Activated CD4-positive, CD25-positive, alpha-beta regulatory T cell treated with anti-CD3 and anti-CD28 coated beads, Interleukin-2, amount 50 U/mL, for 24 hours (primary cell): ENCODE data around the gene CFAP206.

Experiments
- ATAC-seq, 2 donors: fragments of 150-1000 bp; cut with Tn5 transposase; one replicate each; pipeline ENCODE4 v1.10.0; 2021; ENCODE audit warnings: mild to moderate bottlenecking in 1 of 2, moderate library complexity in 1 of 2

Gene CFAP206, protein sequence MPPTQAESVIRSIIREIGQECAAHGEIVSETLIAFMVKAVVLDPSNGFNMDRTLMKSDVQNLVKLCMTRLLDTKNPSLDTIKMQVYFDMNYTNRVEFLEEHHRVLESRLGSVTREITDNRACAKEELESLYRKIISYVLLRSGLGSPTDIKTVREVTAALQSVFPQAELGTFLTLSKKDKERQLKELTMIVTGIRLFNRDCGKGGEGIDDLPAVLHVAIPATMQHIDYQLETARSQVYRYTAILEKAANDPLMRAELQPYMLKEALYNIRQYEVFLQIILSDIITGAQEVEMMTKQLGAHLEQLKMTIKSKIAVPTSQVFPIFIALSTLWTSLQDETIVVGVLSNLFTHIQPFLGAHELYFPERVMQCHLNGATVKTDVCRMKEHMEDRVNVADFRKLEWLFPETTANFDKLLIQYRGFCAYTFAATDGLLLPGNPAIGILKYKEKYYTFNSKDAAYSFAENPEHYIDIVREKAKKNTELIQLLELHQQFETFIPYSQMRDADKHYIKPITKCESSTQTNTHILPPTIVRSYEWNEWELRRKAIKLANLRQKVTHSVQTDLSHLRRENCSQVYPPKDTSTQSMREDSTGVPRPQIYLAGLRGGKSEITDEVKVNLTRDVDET

DNA sequence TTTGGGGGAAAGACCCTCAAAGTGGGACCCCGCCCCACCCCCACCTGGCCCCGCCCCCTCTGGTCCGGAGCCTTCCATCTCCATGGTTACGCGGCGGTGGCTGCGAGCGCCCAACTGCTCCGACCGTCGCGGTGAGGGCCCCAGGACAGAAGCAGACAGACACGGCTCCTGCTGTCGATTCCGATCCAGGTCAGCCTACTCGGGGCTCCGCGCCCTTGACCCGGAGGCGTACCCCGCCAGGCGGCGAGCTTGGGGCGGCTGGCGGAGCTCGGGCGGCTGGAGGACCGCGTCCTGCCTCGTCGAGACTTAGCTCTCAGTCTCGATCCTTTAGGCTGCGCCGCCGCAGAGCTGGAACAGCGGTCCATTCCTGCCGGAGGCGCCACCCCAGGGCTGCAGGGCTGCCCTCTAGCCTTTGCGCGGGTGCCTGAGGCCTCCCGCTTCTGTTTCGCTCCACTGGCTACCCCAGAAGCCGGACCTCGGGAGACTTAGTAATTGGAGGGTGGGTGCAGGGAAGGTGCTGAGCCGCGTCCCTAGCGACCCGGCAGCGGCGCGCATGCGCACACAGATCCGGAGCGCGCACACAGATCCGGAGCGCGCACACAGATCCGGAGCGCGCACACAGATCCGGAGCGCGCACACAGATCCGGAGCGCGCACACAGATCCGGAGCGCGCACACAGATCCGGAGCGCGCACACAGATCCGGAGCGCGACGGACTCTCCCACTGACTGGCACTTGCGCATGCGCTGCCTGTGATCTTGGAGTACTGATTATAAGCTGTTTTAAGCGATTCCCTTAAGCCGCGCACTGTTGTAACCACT, at the start of gene CFAP206:
TSS of gene CFAP206 (plus strand) at position 72 of the 820 bp plus-strand sequence. CDS start 1,868 bp downstream, outside the sequence.
- ATAC-seq, result peak; percentile 81 to 87

DNA sequence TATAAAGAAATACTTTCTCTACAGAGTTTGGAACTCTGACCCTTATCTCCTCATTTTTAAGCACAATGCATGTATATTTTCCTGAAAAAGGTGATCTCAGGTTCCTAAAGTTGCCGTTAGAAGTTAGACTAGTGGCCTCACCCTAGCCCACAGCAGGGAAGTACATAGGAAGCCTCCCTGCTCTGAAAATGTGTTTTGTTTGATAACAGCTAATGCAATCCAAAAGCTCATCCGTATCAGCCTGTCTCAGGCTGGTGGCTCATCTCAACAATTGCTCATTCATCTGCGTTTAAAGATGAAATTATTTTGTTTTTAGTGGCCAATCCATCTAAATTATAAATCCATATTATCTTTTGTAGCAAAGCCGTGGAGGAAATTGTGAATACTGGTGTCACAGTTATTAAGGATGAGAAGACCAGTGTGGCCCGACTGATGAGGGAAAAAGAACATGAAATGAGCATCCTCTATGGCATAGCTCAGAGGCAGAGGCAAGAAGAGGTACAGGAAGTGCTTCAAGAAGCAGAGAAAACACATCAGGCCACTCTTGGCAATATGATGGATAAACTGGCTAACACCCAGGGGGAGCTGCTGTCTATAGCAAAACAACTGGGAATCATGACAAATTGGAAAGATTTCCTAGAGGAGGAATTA, 43.0 kb upstream of the CFAP206 start:
- no peak for ATAC-seq

DNA sequence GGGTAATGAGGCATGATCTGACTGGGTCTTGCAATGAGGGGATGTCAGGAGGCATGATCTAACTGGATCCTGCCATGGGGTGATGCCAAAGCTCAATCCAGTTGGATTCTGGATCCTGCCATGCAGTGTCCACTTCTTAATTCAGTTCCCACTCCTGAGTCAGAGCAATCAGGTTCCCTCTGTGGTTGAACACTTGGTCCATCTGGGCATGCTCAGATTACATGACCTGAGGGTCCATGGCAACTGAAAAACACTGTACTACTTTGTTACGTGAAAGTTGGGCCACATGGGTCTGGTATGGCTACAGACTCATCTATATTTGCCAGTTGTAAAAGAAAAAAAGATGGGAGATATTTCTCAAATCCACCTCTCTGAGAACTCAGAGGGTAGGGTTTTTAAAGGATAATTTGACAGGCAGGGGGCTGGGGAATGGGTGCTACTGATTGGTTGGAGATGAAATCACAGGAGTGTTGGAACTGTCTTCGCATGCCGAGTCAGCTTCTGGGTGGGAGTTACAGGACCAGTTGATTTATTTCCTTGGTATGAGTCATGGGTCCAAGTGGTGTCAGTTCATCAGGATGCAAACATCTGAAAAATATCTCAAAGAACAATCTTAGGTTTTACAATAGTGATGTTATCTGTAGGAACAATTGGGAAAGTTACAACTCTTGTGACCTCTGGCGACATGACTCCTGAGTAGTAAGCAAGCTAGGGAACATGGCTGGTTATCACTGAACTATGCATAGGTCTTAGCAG, 41.5 kb upstream of the CFAP206 start:
- no peak for ATAC-seq

DNA sequence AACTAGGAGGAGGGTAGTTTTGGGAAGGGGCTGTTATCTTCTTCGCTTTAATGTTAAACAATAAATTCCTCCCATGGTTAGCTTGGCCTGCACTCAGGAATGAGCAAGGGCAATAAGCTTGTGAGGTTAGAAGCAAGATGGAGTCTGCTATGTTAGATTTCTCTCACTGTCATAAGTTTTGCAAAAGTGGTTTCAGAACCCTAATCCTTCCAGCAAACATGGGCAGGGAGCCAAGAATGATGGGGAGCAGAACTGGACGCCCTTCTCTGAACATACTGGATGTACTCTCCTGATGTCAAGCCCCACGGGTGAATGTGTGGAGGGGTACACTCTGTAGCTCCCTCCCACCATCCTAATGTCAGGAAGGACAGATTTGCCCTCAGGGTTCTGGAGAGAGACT, 40.9 kb upstream of the CFAP206 start:
- no peak for ATAC-seq

DNA sequence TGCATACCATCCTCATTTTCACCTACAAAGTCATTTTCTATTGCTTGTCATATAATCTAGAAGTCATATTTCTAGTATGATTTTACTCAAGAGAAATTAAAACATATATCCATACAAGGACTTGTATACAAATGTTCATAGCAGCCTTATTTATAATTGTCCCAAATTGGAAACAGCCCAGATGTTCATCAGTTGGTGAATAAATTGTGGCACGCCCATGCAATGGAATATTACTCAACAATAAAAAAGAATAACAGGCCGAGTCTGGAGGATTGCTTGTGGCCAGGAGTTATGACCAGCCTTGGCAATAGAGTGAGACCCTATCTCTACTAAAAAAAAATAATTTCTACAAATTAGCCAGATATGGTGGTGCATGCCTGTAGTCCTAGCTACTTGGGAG, 34.4 kb upstream of the CFAP206 start:
- ATAC-seq, result no peak

DNA sequence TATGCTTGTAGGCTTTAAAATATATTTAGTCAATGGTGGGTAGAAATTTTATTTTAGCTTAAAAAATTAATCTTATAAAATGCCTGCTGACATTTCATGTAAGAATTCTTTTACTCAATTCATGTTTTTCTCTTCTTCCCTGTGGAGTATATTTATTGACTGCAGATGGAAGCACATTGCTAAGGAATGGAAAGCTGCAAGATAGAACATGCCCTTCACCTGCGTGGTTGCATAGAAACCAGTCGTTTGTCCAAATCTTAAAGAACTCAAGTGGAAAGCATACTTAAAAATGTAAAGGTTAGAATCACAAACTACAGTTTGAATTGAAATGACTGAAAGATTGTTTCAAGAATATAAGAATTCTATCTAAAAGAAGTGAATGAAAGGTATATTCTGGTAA, 32.5 kb upstream of the CFAP206 start:
- ATAC-seq, result no peak

DNA sequence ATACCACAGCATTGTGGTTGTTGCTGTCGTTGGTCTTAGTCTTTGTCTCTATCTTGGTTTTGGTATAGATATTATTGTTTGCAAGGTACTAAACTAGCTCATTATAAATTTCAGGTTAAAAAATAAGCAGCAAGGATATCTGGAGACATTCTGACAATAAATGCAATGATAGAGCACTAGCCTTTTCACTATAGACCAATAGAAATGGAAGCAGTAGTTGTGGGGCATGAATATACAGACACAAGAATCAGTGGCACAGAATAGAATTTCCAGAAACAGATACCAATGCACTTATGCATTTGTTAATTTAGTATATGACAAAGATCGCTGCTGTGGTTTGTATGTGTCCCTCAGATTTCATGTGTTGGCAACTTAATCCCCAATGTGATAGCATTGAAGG, 31.1 kb upstream of the CFAP206 start:
- no peak for ATAC-seq

DNA sequence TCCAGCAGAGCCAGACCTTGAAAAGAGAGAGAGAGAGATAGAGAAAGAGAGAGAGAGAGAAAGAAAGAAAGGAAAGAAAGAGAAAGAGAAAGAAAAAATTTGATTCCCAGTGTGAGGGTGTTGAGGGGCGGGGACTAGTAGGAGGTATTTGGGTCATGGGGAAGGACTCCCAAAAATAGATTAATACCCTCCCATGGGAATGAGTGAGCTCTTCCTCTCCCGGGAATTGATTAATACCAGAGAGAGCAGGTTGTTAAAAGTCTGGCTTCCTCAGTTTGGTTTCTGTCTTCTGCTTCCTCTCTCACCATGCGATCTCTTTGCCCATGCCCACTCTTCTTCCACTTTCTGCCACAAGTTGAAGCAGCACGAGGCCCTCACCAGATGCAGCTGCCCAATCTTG, 28.8 kb upstream of the CFAP206 start:
- no peak for ATAC-seq

DNA sequence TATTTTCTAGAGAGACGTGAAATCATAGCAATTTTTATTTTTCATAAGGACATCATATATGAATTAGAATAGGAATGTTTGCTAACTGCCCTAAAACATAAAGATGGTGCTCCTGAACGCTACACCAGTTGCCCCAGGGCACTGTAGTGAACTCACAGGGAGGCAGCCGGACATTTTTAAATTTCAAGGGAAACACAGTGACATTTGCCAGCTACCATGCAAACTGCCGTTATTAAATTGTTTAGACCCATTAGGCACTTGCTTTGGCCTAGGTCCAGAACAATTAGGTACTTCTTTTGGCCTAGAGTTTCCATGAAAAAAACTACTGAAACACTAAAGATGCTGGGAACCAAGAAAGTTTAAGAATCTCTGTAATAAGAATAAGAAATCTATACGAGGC, 24.9 kb upstream of the CFAP206 start:
- ATAC-seq, result no peak

DNA sequence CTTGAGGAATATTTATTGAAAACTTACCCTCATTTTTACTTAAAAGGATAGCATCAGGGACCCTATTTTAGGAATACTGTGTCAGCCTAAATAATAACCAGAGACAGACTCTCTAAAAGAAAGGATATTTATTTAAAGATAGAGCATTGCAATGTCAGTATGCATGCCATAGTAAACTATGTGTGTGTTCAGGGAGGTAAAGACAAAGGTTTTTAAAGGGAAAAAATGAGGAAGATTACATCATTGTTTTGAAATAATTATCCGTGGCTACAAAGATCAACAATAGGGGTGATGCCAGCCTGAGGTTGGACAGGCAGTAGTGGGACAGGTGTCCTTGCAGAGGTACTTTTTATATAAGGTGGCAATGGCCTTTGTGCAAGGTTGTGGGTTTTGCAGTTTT, 23.7 kb upstream of the CFAP206 start:
- no peak for ATAC-seq

DNA sequence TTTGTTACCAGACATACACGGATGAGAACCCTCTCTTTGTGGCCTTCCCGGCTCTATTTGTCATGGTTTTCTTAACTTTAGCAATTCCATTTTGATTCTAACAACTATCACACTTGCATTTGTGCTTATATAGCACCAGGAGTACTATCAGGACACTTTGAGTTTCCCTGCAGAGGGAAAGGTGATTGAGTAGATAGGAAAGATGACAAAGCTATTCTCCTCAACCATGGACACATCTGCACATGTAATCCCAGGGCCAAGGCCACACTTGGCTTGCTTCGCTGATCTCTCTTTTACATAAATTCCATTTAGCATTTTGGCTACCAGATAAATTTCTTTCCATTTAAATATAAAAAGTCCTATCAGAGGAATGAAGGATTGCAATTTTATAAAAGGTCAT, 23.3 kb upstream of the CFAP206 start:
- ATAC-seq, result no peak

DNA sequence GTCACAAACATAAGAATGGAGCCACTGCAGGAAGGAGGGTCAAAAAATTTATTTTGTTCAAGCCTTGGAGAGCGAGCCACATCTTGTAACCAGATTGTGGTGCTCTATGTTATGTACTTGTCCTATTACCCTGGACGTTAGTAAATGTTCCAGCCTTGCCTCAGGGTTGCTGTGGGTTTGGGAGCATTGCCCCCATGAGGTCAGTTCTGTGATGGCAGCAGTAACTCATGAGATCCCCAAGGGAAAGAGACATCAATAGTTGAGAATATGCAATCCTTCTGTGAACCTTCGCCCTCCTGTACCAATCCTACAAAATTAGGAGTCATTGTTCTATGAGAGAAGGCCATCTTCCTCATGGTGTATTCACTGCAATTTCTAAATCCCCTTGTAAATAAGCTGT, 16.4 kb upstream of the CFAP206 start:
- ATAC-seq, result no peak

DNA sequence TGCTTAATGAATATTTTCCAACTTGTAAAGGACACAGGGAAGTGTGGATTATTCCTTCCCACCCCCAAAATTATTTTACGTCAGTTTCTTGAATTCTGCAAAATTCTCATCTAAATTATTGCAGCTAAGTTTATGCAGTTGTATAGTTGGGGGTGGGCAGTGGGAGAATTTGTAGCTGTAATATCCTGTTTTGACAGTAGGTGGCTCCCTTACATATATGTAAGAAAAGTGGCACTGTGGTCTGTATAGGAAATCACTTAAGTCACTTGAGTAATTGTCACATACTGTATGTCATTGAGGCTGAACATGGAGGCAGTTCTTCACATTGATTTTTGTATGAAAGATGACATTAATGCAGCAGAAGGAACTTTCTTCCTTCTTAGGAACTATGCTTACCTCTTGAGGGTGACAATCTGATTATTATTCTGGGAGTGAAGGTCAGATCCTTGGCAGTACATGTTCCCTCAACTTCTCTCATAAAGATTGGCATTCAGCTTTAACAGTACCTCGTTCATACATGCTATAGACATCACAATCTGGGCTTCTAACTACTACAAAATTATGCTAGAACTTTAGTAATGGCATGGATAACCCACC, 14.6 kb upstream of the CFAP206 start:
- peak; percentile 71 to 91 for ATAC-seq

DNA sequence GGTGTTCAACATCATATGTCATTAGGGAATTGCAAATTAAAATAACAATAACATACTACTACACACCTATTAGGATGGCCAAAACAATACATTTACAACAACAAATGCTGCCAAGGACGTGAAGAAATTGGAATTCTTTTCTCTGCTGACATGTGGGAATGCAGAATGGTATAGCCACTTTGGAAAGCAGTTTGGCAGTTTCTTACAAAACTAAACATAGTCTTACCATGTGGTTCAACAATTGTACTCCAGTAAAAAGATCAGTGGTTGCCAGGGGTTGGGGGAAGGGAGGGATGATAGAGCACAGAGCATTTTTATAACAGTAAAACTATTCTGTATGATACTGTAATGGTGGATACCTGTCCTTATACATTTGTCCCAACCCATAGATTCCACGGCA, 12.3 kb upstream of the CFAP206 start:
- no peak for ATAC-seq

DNA sequence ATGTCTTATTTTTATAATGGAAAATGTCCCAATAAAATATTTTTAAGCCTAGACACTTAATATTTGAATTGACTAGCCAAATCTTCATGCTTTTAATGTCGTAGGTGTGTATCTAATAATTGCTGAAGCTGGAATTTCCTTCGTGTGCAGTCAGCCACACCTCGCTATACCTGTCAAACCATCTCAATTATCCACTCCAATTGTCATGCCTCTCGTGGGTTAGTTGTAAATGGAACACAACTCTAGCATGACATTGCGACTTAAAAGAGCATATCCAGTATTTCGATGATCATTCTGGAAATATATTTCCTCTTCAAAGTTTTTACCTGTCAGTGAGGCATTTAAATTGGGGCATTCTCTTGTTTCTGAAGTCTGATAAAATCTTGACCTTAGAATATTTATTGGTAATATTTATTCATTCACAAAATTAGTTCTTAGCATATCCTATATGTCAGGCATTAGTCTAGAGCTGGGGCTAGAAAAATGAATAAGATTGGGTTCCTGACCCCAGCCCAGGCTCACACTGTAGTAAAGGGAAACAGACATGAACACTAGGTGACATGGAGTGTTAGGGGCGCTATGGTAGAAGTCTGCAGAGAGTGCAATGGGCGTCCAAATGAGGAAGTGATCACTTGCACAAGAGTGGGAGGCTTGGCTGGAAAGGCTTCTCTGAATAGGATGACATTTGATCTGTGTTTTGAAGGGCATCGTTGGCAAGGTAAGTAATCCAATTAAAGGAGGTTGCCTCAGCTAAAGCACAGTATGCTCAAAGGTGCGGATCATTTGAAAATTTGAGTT, 11.0 kb upstream of the CFAP206 start:
- no peak for ATAC-seq

DNA sequence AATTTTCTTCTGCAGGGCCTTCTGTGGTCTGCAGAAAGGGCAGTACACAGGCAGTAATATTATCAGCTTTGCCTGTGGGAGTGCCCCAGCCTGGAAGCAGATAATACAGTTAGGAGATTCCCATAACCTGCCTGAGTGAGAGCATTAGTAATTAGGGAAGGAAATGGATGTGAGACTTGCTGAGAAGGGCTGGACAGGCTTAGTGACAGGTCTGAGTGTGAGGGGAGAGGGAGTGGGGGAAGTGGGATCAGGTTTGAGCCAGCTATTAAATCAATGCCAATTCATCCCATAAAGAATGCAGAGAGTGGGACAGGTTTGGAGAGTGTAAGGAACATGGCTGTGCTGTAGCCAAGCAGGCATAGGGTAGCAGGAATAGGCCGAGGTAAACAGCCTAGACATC, 10.1 kb upstream of the CFAP206 start:
- ATAC-seq, result no peak

DNA sequence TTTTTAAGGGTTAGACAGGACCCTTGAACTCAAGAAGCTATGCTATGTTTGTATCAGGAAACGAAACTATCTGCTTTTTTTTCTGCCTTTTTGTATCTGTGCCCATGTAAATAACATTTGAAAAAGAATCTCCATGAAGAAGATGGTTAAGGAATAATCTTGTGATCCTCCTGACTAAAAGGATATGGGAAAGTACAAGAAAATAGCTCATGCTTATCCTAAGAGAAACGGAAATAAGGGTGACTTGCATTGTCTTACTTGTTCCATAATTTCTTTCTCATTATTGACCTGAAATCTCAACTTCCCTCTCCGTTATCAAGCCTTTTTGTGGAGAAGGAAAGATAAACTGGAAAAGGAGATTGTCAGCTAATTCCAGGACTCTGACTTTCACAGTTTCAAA, 5.9 kb upstream of the CFAP206 start:
- ATAC-seq, result no peak

DNA sequence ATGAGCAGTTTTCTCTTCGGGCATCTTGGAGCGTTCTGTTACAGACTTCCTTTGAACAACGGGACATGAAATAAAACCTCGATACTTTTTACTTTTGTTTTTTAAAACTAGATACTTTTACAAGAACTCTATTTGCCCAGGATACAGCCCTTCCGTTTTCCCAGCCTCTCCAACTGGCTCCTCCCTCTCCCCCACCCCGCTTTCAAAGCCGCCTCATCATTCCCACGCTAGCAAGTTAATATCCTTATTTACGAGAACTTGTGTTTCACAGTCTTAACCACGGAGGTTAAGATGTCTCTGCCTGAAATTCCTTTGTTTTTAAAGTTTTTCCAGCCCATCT, 241 bp upstream of the CFAP206 start:
- ATAC-seq, result no peak

DNA sequence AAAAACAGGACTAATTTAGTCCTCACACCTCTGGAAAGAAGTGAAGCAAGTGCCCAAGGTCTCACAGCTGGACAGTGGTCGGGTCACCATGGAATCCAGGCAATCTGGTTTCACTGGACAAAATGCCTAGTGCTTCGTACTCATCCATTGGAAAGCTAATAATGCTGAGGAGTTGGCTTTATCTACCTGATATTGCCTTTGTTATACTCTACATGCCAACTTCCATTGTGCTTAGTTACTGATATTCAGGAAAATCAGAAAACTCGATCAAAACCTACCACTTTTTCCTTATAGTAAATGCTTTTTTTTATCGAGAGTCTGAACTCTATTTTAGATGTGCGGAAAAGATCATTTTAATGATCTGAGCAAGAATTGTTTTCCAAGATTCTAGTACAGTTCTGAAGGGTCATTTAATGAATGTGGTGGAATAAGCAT, 966 bp downstream of the CFAP206 start:
- no peak for ATAC-seq

DNA sequence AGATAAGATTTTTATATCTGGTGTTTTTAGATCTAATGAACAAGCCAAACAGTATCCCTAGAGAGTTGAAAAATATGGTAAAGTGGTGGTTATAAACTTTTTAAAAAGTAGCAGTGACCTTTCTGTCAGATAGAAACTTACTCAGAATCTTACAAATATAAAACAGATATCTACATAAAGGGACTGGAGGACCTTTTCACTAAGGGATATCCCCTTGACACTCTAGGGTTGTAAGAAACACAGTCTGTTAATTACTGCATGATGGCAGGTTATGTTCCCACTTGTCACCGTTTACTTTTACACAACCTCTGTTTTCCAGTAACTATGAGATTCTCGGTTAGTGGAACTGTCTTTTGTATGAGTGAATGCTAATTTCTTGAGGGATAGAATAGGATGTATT, 11.5 kb downstream of the CFAP206 start:
- no peak for ATAC-seq

DNA sequence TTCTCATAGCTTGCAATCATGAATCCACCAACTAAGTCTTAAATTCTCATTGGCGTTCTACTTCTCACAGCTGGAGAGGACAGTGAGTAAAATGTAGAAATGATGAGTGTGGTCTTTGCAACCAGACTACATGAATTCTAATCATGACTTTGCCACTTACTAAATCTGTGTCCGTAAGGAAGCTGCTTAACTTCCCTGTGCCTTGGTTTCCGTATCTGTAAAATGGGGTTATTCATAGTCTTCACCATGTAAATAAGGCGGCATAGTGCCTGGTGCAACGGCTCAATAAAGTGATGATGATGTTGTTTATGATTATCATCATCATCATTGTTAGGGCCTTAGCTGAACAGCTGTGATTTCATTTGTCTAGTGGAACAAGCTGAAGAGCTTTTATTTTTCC, 12.6 kb downstream of the CFAP206 start:
- no peak for ATAC-seq
